DOHH2 (cell line): Measurements from ENCODE around the gene ZMYND8.

Experiments
- CTCF ChIP-seq: fragments of 200-600 bp; sonication (generic); IDR thresholded peaks from one replicate; pipeline ENCODE4 v1.5.1; 2014; ENCODE audit warnings: antibody characterized with exemption, mild to moderate bottlenecking, low read depth, low read length; ENCODE audit not compliant: poor library complexity, severe bottlenecking
- EZH2phosphoT487 ChIP-seq: fragments of 200-600 bp; sonication (generic); IDR thresholded peaks from 2 replicates; pipeline ENCODE4 v1.6.1; 2017; ENCODE audit warnings: borderline replicate concordance, mild to moderate bottlenecking, antibody characterized with exemption, low read length, moderate library complexity, mixed read lengths

- TF ChIP-seq CTCF, result no peak
- no peak for TF ChIP-seq EZH2phosphoT487
Observed at GRCh38 chr20:47397652-47398301, 41.3 kb upstream of the ZMYND8 start.
